GM21576 (cell line): Measurements from ENCODE around the gene SCLT1.
"Not testable (repeated sequence)": the region's sequence is repeated elsewhere in the genome, so short reads cannot be mapped to it uniquely, and the experiment has no call there.

Experiments
- ATAC-seq: cut with Tn5 transposase; IDR thresholded peaks from one replicate; pipeline ENCODE4 v1.9.1; 2021; ENCODE audit warnings: mild to moderate bottlenecking, moderate library complexity; ENCODE audit not compliant: unreplicated experiment

Gene SCLT1

DNA sequence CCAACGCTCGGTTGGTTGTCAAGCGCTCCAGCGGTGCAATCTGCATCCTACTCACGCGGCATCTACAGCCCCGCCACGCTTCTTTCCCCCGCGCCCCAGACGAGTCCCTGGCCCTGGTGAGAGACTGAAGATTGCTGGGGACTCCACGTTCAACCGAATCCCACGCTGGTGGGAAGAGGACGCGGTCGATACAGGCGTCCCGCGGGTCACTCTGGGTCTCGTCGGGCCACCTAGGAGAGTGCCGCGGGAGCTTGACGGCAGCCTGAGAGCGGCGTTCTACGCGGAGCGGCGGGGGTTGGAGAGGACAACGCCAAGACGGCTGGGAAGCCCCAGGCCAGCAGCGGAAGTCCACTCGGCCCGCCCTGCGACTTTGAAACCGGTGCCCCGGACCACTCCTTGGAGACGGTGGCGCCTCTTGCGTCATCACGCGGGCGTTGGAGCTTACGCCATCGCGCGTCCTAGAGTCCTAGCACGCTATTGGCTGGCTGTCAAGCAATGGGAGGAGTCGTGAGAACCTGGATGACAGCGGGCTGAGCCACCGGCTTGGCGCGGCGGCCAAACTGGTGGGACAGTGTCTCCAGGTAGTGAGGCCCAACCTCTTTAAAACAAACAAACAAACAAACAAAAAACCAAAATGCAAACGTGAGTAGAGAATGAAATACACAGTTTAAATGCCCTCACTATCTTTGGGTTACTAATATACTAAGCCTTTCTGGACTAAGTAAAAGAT lies at the start of gene SCLT1:
TSS of gene SCLT1 (minus strand) at position 349 of the 730 bp plus-strand sequence. CDS start 436 bp downstream, outside the sequence.
- ATAC-seq: peak; percentile 93

GRCh38 chr4:129140521-129140920 lies 47.2 kb upstream of the SCLT1 start:
- ATAC-seq: no peak

DNA sequence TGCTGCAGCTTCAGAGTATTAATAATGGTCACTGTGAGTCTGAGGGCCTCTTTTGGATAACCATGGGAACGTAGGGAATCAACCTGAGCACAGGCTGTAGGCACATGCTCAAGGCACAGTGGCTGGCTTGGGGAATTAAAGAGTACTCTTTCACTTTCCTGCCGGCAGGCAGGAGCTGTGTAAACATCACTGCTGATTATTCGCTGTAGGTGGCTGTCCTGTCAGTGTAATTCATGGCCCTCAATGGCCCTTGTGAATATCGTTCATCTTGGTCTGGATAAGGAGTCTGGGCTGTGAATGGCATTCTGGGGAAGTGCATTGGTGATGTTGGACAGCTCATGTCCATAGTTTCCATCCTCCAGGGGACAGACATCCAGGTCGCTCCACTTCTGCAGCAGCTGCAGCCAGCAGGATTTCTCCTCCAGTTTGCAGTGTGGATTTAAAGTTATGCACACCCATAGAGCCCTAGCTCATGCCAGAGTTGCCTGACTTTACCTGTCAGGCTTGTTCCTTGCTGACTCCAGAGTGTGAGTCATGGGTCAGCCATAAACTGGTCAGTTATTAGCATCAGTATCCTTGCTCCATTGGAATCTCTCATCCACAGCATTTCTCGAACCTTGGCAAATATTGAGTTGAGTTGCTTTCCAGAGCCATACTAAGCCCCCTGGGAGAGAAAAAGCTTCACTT lies 45.6 kb upstream of the SCLT1 start:
- no peak for ATAC-seq

- no peak for ATAC-seq
Measured at GRCh38 chr4:129136433-129136832, 43.1 kb upstream of the SCLT1 start.

DNA sequence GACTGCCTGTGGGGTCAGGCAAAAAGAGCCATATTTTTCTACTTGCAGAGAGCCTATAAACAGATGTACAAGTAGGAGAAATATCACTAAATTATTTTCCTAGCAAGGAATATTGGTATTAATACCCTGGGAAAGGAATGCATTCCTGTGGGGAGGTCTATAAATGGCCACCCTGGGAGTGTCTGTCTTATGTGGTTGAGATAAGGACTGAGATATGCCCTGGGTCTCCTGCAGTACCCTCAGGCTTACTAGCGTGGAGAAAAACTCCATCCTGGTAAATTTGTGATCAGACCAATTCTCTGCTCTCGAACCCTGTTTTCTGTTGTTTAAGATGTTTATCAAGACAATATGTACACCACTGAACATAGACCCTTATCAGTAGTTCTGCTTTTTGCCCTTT lies 38.0 kb upstream of the SCLT1 start:
- ATAC-seq: no peak

- ATAC-seq: no peak
Measured at GRCh38 chr4:129129143-129129542, 35.8 kb upstream of the SCLT1 start.

DNA sequence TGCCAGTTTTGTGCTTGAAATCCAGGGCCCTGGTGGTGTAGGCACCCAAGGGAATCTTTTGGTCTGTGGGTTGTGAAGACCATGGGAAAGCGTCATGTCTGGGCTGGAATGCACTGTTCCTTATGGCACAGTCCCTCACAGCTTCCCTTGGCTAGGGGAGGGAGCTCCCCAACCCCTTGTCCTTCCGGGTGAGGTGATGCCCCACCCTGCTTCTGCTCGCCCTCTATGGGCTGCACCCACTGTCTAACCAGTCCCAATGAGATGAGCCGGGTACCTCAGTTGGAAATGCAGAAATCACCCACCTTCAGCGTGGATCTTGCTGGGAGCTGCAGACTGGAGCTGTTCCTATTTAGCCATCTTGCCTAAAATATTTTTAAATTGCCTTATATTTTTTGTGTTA lies 33.3 kb upstream of the SCLT1 start:
- ATAC-seq: not testable (repeated sequence)

DNA sequence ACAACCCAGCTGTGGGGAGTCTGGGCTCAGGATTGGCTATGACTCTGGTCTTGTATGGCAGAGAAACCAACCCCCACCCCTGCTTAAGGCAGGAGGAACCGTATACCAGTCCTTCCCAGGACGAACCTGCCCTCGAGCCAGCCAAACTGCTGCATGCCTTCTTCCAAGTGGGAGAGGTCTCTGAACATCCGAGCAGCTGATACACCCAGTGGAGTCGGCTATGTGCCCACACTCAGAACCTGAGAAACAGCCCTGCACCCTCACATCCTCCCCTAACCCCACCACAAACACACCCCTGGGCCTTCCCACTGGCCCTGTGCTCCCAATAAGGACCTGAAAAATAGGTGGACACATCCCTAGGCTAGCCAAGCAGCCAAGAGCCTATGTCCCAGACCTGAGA lies 24.4 kb upstream of the SCLT1 start:
- no peak for ATAC-seq

DNA sequence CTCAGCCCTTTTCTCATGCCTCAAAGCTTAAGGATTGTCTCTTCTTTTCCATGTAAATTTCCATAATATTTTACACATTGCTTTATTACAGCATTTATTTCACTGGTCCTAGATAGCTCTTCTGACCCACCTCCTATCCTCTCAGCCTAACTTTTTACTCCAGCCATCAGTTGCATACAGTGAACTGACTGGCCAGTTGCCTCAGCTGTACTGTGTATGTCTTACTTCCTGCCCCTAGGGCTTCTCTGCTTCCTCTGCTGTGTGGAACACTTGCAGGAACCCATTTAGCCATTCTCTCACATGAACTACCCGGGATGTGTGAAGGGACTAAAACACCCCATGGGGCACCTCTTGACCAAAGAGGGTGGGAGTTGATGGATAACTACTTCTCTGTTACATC lies 20.6 kb upstream of the SCLT1 start:
- ATAC-seq: no peak

GRCh38 chr4:129113434-129113833 lies 20.1 kb upstream of the SCLT1 start:
- ATAC-seq: no peak

GRCh38 chr4:129111919-129112318 lies 18.6 kb upstream of the SCLT1 start:
- ATAC-seq: no peak

GRCh38 chr4:129110931-129111330 lies 17.6 kb upstream of the SCLT1 start:
- ATAC-seq: no peak

DNA sequence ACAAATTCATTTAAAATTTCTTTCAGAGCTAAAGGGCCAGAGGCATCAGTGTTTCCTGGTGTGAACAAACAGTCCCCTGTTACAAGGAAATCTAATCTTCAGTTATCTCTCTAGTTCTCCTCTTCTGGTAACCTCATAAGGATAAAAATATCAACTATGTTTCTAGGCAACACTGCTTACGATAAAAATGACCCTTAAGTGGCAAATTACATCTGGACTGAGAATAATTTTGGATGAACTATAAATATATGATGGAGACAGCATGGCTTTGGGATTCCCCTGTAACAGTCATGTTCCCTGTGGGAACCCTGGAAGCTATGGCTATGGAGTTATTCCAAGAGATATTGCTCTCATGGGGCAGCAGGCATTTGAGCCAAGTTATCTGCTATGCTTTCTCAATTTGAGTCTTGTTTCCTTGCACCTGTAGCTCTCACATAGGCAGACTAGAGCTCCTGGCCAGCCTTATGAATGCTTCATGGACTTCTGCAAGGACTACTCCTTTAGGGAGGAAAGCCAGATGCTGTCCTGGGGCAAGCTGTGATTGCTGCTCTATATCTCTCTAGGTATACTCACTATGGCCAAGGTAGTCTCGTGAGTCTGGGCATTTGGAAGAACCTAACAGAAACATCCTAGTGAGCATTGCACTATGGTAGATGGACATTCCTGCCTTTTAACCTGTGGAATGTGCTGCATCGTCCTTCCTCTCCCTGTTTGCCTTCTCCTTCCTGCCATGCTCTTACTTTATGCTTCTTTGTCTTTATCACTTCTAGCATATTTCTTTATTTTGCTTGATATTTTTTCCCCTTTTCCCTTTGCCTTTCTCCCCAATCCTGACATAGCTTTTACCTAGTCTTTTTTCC lies 16.9 kb upstream of the SCLT1 start:
- no peak for ATAC-seq

DNA sequence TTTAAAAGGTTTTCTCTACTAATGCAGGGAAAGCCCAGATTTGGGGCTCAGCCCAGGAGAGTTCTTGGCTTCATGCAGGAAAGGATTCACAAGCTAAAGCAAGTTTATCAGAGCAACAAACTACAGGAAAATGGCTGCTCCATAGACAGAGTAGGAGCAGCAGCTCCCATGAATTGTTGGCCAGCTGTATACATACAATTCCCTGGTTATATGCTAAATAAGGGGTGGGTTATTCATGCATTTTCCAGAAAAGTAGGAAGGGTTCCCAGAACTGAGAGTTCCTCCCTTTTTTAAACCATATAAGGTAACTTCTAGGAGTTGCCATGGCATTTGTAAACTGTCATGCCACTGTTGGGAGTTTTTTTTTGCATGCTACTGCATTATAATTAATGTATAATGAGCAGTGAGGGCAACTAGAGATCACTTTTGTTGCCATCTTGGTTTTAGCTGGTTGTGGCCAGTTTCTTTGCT lies 5.2 kb upstream of the SCLT1 start:
- ATAC-seq: no peak

GRCh38 chr4:129095811-129096454 lies 2.6 kb upstream of the SCLT1 start, which contains the start of gene C4orf33:
TSS of gene C4orf33 (plus strand) at chr4:129096152. CDS start at chr4:129102611, 6,459 bp downstream.
- peak; percentile 43 for ATAC-seq

GRCh38 chr4:129094347-129094746 lies 1.0 kb upstream of the SCLT1 start:
- ATAC-seq: no peak

GRCh38 chr4:129092631-129093190 lies 628 bp downstream of the SCLT1 start:
- no peak for ATAC-seq

DNA sequence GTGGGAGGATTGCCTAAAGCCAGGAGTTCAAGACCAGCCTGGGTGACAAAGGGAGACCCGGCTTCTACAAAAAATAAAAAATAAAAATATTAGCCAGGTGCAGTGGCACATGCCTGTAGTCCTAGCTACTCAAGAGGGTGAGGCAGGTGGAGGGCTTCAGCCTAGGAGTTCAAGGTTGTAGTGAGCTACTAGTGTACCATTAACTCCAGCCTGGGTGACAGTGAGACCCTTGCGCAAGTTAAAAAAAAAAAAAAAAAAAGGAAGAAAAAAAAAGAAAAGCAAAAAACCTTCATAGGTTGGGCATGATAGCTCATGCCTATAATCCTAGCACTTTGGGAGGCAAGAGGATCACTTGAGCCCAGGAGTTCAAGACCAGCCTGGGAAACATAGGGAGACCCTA lies 5.8 kb downstream of the SCLT1 start:
- no peak for ATAC-seq

DNA sequence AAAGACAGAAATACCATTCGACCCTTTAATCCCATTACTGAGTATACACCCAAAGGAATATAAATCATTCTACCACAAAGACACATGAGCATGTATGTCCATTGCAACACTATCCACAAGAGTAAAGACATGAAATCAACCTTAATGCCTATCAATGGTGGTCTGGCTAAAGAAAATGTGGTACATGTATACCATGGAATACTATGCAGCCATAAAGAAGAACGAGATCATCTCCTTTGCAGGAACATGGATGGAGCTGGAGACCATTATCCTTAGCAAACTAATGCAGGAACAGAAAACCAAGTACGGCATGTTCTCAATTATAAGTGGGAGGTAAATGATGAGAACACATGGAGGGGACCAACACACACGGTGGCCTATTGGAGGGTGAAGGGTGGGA lies 7.9 kb downstream of the SCLT1 start:
- ATAC-seq: no peak

GRCh38 chr4:129082302-129082701 lies 11.0 kb downstream of the SCLT1 start:
- ATAC-seq: no peak

DNA sequence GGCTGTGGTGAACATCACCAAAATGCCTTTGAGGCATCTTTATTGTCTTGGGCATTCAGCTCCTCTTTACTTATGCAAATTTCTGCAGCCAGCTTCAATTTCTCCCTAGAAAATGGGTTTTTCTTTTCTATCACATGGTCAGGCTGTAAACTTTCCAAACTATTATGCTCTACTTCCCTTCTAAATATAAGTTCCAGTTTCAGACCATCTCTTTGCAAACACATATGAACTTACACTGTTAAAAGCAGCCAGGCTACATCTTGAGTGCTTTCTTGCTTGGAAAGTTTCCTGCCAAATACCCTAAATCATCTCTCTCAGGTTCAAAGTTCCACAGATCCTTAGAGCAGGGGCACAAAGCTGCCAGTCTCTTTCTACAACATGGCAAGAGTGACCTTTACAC lies 13.2 kb downstream of the SCLT1 start:
- no peak for ATAC-seq
